HCT116 (cell line): Measurements from ENCODE around the gene SLC10A7.

Source experiments
- POLR2AphosphoS5 ChIP-seq: IDR thresholded peaks from 2 replicates; pipeline ENCODE4 v1.6.1; 2011; ENCODE audit warnings: mild to moderate bottlenecking, low read depth, low read length, moderate library complexity
- SP1 ChIP-seq: IDR thresholded peaks from 2 replicates; pipeline ENCODE4 v1.6.1; 2012; ENCODE audit warnings: low read depth
- ZNF274 ChIP-seq: fragments of 200-500 bp; sonication (Bioruptor generic); IDR thresholded peaks from 2 replicates; pipeline ENCODE4 v1.6.1; 2014; ENCODE audit warnings: mild to moderate bottlenecking, low read depth, low read length, inconsistent platforms
- TF ChIP-seq, protein P1 (sequence below), 3 experiments: fragments of 200-600 bp in 1 of 3; sonication (generic) in 1 of 3; IDR thresholded peaks in 2 of 3; conservative IDR thresholded peaks in 1 of 3; 2 replicates each; pipeline ENCODE4 v1.5.1; 2012 to 2017; ENCODE audit warnings: low read depth in 2 of 3, low read length in 2 of 3, antibody characterized with exemption in 1 of 3, borderline replicate concordance in 1 of 3, control low read depth in 1 of 3, mild to moderate bottlenecking in 1 of 3, mixed read lengths in 1 of 3, mixed run types in 1 of 3, moderate library complexity in 1 of 3; ENCODE audit not compliant: insufficient read depth in 1 of 3

- 0 out of 2 replicates have a peak, but pooled peaks have one; percentile 29 for TF ChIP-seq POLR2AphosphoS5
- no peak for TF ChIP-seq ZNF274
- TF ChIP-seq, protein P1, sequence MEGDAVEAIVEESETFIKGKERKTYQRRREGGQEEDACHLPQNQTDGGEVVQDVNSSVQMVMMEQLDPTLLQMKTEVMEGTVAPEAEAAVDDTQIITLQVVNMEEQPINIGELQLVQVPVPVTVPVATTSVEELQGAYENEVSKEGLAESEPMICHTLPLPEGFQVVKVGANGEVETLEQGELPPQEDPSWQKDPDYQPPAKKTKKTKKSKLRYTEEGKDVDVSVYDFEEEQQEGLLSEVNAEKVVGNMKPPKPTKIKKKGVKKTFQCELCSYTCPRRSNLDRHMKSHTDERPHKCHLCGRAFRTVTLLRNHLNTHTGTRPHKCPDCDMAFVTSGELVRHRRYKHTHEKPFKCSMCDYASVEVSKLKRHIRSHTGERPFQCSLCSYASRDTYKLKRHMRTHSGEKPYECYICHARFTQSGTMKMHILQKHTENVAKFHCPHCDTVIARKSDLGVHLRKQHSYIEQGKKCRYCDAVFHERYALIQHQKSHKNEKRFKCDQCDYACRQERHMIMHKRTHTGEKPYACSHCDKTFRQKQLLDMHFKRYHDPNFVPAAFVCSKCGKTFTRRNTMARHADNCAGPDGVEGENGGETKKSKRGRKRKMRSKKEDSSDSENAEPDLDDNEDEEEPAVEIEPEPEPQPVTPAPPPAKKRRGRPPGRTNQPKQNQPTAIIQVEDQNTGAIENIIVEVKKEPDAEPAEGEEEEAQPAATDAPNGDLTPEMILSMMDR (IDR thresholded peaks at IDR 0.05 in 2 of 3, conservative IDR thresholded peaks at IDR 0.05 in 1 of 3; ENCODE audit: borderline replicate concordance in 1 of 3, insufficient read depth in 1 of 3, low read depth in 2 of 3, low read length in 2 of 3): no peak
- no peak for TF ChIP-seq SP1
Observed at GRCh38 chr4:146327859-146328650, 193.7 kb downstream of the SLC10A7 start.
